H1 (cell line): Measurements from ENCODE around the gene DGUOK. TPM values are rescaled to one million over a fixed set of nuclear protein-coding genes. Genes with fewer than 3 reads are reported as not detected.

ENCODE experiments used
- CHD2 ChIP-seq: IDR thresholded peaks from 2 replicates; pipeline ENCODE4 v1.6.1; 2012; ENCODE audit warnings: low read length, improper control_type of control experiment
- CHD7 ChIP-seq: fragments of 300-600 bp; sonication (generic); IDR thresholded peaks from 2 replicates; pipeline ENCODE4 v1.7.1; 2012; ENCODE audit warnings: low read length, moderate library complexity, mild to moderate bottlenecking, inconsistent platforms; ENCODE audit not compliant: insufficient replicate concordance
- GTF2F1 ChIP-seq: IDR thresholded peaks from 2 replicates; pipeline ENCODE4 v1.6.1; 2012; ENCODE audit warnings: low read depth, low read length, improper control_type of control experiment, borderline replicate concordance
- NANOG ChIP-seq: IDR thresholded peaks from 2 replicates; pipeline ENCODE4 v1.6.1; 2011; ENCODE audit warnings: low read length, low read depth, mild to moderate bottlenecking, inconsistent platforms; ENCODE audit not compliant: insufficient read depth, poor library complexity, severe bottlenecking
- POLR2A ChIP-seq, 2 experiments: IDR thresholded peaks; 1 replicate in 1 of 2; 2 replicates in 1 of 2; pipeline ENCODE4 v1.6.1; 2011; ENCODE audit warnings: low read depth in 2 of 2, low read length in 2 of 2, mild to moderate bottlenecking in 2 of 2; ENCODE audit errors: control extremely low read depth in 1 of 2
- TEAD4 ChIP-seq: IDR thresholded peaks from 2 replicates; pipeline ENCODE4 v1.6.1; 2012; ENCODE audit warnings: low read depth, low read length, inconsistent platforms, mixed read lengths
- polyA plus RNA-seq, 7 experiments: library from polyadenylated mRNA; depleted of rRNA in 3 of 7; stranded (reverse) in 5 of 7; unstranded in 2 of 7; fragments of >200 nt in 5 of 7; fragments of 200-250 nt in 2 of 7; gene quantifications; 1 replicate in 5 of 7; 2 replicates in 1 of 7; 4 replicates in 1 of 7; pipeline versions ENCODE4 v1.2.1 to v1.2.3, GENCODE V29; 2011 to 2013; ENCODE audit warnings: missing spikeins in 2 of 7, mixed read lengths in 2 of 7
- total RNA-seq: library from RNA; stranded (reverse); fragmentation: NEBNext Ultra II Directional; extraction: Animal tissue kit (Norgen Biotek cat#: 25700); gene quantifications from 2 replicates; pipeline ENCODE4 v1.2.1, GENCODE V29; 2021

The DGUOK gene
- total and polyA plus RNA-seq, 2 of the 8 experiments (the other 6 are each of a cell fraction or from before 2014, with no cell fraction given): 110 to 168 TPM

DNA sequence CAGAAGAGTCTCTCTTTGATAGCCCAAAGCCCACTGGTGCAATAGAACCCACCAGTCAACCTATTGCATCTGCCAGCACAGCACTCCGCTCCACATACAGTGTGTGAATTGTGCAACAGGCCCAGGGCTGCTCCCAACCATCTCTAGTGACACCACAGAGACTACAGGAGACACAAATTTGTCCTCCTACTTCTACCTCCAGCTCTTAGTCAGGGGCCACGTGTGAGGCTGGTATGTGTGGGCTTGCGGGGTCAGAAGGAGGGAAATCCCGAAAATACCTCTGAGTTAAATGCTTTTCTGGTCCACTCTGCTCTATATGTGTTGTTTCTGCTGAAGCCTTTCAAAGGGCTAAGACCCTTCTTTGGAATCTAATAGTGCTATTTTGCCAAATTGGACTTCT, 18.0 kb downstream of the DGUOK start (continued):
- TF ChIP-seq CHD7 (no peak), POLR2A (IDR thresholded peaks at IDR 0.05; ENCODE audit: control extremely low read depth in 1 of 2, low read depth in 2 of 2, low read length in 2 of 2) (no peak), NANOG (no peak), TEAD4 (no peak), GTF2F1 (no peak), CHD2 (no peak)
